Activated CD4-positive, CD25-positive, alpha-beta regulatory T cell treated with anti-CD3 and anti-CD28 coated beads, Interleukin-2, amount 50 U/mL, for 72 hours (primary cell): Measurements from ENCODE around the gene ZNF598.
"Not testable (repeated sequence)": the region's sequence is repeated elsewhere in the genome, so short reads cannot be mapped to it uniquely, and the experiment has no call there.

Experiments used
- DNase-seq: peaks from one replicate; pipeline ENCODE4 v3.0.0; 2021

ZNF598 gene

DNA sequence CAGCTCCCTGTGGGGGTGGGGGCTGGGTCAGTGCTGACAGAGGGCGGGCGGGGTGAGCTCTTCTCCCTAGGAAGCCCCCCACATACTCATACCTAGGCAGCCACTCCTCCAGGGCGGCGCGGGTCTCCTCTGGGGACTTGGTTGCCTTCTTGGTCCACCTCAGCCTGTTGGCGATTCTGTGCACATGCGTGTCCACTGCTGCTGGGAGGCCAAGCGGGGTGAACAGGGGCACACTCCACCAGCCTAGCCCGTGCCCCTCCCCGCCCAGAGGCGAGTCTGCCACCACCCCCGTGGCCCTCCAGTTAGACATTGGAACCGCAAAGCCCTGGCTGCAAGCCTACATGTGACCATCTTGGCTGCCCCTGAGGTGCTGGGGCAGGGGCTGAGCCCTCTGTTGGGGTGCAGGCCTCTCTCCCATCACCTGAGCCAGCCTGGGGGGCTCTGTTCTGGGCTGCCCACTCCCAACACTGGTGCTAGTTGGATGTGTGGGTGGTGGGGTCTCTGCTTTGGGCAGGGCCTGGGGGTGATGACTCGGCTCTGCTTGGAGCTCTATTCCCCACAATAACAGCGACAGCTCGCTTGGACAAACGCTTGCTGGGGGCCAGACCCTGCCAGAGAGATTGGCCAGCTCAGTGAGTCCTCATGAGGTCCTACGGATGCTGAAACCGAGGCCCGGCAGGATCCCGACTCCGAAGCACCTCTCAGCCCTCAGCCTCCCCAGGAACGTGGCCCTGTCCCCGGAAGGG is 30.6 kb upstream of the ZNF598 start:
- DNase-seq = no peak

DNA sequence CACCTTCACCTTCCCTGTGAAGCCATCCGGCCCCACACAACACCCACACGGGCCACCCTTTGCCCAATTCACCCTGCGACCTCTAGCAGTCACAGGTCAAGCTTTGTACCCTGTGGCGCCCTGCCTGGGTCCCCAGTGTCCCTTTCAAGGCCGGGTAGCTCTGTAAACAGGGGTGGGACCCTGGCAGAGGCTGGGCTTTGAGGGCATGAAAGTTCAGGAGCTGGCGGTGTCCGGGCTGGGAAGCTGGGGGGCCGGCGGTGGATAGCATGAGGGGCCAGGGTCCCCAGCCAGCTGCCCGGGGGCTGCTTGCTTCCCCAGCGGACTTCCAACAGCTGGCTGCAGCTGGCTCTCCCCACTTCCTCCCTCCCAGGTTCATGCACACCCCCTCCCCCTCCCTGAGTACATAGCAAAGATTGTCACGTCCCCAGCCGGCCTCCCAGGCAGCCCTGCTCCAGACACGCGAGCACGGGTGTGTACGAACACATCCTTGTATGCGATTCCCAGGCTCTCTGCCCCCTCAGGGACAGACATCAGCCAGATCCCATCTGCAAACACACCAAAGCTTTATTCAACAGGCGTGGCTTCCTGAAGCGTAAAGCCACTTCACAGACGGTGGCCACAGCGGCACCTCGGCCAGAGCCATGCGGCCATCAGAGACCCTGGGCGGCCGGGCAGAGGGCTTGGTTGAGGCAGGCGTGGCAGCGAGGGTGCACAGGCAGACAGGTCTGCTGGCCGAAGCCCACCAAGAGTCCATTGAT is 29.8 kb upstream of the ZNF598 start:
- no peak for DNase-seq

- DNase-seq = no peak
These were observed 29.0 kb upstream of the ZNF598 start for GRCh38 chr16:2038382-2039231.

DNA sequence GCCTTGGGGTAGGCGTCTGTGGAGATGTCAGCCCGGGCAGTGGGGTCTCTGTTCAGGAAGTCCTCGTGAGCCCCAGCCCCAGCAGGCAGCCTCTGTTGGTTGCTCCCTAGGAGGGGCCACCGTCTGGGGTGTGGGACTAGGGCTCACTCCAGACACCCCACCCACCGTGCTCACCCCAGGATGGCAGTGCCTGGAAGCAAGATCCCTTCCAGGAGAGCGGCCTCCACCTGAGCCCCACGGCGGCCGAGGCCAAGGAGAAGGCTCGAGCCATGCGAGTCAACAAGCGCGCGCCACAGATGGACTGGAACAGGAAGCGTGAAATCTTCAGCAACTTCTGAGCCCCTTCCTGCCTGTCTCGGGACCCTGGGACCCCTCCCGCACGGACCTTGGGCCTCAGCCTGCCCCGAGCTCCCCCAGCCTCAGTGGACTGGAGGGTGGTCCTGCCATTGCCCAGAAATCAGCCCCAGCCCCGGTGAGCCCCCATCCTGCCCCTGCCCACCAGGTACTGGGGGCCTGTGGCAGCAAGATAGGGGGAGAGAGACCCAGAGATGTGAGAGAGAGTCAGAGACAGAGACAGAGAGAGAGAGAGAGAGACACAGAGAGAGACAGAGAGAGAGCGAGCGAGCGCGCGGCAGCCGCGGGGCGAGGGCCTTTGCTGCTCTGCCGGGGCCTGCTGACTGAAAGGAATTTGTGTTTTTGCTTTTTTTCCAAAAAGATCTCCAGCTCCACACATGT is 28.2 kb upstream of the ZNF598 start:
- DNase-seq = no peak

GRCh38 chr16:2037115-2037514 is 27.5 kb upstream of the ZNF598 start:
- DNase-seq = no peak

GRCh38 chr16:2036200-2036966 is 26.8 kb upstream of the ZNF598 start:
- no peak for DNase-seq

GRCh38 chr16:2035431-2036199 is 26.0 kb upstream of the ZNF598 start:
- no peak for DNase-seq

DNA sequence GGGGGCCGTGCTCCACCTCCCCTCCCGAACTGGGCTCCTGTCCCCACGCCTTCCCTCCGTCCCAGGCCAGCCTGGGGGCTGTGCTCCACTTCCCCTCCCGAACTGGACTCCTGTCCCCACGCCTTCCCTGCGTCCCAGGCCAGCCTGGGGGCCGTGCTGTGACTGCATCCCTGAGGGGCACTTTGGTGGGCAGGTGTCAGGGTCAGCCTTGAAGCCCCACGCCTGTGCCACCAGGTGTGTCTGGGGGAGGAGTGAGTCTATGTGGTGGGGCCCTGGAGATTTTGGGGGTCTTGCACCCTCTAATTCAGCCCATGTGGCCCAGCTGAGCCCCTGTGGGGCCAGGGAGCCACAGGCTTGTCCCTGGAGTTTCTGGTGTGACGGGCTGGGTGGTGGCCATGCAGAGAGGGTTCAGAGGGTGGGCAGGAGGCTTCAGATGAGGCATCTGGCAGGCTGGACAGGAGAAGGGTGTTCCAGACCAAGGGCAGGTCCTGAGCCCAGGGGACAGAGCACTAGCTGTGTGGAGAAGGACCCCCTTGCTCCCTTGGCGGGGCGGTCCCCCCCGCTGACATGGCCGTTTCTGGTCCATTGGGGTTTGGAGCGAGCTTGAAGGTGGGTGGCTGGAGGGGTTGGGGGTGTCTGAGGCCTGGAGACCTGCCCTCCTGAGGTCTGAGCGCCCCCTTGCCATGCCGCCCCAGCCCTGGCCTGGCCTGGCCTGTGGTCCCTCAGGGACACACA is 25.2 kb upstream of the ZNF598 start:
- DNase-seq = no peak

DNA sequence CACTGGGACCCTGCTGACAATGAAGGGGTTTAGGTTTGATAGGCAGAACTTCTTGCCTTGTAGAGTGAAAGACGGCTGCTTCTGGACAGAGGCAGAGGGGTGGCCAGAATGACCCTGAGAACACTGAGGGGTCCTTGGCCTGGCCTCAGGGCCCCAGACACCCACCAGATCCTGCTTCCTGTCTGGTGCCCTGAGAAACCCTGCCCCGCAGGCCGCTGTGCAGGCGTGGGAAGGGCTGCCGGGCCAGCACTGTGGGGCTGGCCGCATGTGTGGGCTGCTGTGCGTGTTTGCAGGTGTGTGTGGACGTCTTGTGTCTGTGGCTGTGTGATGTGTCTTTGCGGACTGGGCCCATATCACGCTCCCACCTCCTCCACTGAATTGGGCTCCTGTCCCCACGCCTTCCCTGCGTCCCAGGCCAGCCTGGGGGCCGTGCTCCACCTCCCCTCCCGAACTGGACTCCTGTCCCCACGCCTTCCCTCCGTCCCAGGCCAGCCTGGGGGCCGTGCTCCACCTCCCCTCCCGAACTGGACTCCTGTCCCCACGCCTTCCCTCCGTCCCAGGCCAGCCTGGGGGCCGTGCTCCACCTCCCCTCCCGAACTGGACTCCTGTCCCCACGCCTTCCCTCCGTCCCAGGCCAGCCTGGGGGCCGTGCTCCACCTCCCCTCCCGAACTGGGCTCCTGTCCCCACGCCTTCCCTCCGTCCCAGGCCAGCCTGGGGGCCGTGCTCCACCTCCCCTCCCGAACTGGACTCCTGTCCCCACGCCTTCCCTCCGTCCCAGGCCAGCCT is 24.5 kb upstream of the ZNF598 start:
- DNase-seq = not testable (repeated sequence)

- no peak for DNase-seq
These were observed 23.7 kb upstream of the ZNF598 start for GRCh38 chr16:2033057-2033908.

DNA sequence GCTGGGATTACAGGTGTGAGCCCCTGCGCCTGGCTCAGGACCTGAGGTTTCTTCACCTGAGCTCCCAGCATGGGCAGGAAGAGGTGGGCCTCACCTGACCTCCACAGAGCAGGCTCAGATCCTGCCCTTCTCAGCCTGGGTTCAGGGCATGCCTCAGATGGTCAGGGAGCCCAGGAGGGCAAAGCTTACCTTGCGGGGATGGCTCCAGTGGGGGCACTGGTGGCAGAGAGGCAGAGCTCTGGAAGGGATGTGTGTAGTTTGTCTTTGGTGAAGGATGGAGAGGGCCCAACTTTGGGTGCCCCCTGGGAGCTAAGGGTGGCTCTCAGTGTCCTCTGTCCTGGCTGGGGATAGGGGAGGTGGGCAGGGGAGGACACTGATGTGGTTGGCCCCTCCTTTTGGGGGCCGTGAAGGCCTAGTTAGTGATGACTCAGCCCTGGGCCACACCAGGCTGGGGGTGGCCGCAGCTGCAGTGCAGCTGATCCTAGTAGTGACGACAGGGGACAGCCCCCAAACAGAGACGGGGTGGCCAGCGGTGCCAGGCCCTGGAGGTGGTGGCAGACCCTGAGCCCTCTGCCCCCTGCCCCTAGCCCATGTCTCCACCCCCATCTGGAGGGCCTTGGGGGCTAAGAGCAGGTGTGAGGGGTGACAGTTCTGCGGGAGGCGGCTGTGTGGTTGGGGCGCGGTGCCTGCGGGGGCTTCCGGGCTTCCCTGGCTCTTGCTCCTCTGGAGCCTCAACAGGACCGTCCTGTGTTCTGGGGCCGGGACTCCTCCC is 22.9 kb upstream of the ZNF598 start:
- DNase-seq = no peak

DNA sequence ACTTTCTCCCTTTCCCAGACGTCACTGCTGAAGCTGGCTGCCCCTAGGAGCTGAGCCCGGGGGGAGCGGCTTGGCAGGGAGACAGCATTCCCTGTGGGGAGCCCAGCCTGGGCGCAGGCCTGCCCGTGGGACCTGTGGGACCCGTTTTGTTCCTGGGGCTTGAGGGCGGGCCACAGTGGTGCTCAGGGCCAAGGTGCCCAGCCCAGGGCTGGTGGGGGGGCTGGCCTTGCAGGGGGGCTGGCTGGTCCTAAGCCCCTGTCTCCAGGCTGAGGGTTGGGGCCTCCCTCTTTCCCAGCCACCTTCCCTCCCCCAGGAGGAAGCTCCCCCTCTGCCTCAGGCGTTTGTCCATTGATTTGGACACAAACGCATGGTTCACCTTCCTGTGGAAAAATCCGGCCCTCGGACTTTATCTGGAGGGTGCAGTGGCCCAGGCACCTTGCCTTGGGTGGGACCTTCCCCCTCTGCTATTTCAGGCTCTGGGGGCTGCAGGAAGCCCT is 21.5 kb upstream of the ZNF598 start:
- no peak for DNase-seq

GRCh38 chr16:2030036-2030435 is 20.4 kb upstream of the ZNF598 start:
- DNase-seq = no peak

- no peak for DNase-seq
These were observed 19.7 kb upstream of the ZNF598 start for GRCh38 chr16:2029350-2029749.

DNA sequence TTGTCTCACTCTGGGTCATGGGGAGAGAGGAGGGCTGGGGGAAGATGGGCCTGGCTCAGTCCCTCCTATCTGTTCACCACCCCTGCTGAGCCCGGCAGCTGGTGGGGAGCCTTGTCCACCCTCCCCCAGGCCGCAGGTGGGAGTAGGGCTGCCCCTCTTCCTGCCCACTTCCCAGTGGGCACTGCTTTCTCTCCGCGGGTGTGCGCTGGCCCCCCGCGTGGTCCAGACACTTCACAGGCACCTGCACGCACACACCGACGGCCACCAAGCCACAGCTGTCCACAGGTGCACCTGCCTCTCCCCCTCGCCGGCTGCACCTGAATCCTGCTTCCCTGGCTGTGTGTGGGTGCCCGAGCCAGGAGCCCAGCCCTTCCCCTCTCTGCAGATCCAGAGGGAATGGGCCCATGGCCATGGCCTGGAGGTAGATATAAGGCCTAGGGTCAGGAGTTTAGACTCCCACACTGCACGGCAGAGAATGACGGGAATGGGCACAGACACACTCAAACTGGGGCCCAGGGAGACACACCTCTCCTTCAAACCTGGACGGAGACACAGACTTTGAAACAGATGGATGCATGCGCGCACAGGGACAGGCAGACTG is 19.1 kb upstream of the ZNF598 start:
- DNase-seq = no peak

DNA sequence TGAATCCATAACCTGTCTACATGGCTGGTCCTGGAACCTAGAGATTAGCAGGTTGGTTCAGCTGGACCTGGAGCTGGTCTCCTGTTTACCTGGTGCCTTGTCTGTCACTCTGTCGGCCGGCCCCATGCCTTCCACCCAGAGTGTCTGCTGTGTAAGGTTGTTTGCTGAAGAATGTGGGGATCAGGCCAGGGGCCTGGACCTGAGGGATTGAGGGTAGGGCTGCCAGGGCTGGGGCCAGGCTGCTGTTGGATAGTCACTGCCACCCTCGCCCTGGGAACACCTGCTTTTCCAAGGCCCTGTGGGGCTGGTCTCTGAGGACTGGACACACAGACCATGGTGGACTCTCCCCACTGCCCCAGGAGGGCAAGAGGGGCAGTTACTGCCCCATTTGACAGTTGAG is 18.5 kb upstream of the ZNF598 start:
- DNase-seq = no peak
